Measurements from ENCODE around the gene AGPAT4.

GRCh38 chr6:161128230-161128629 lies 145.6 kb downstream of the AGPAT4 start:
- TF ChIP-seq EZH2phosphoT487 (IDR thresholded peaks at IDR 0.05; ENCODE audit: borderline replicate concordance, low read depth, low read length): no peak
- no peak for TF ChIP-seq CTCF (conservative IDR thresholded peaks at IDR 0.05; ENCODE audit: low read length)
